HepG2 (cell line): ENCODE results near the gene CD300A. TPM values are rescaled to one million over a fixed set of nuclear protein-coding genes. Genes with fewer than 3 reads are reported as not detected.
A peak's percentile ranks its signal among the peaks of the same experiment; 100 is the strongest.

Experiments
- BRCA1 ChIP-seq: sonication (generic); formaldehyde crosslinking; IDR thresholded peaks from 2 replicates; pipeline ENCODE4 v1.4.0; 2020; ENCODE audit warnings: missing genetic modification reagents
- CAMTA2 ChIP-seq: sonication (generic); formaldehyde crosslinking; IDR thresholded peaks from 2 replicates; pipeline ENCODE4 v1.4.0; 2020; ENCODE audit warnings: mild to moderate bottlenecking, missing genetic modification reagents, borderline replicate concordance
- CHD2 ChIP-seq: IDR thresholded peaks from 2 replicates; pipeline ENCODE4 v1.6.1; 2011; ENCODE audit warnings: low read depth, low read length, improper control_type of control experiment
- CTCF ChIP-seq: sonication (generic); formaldehyde crosslinking; IDR thresholded peaks from 2 replicates; pipeline ENCODE4 v1.5.0; 2020; ENCODE audit warnings: mild to moderate bottlenecking, missing genetic modification reagents, moderate library complexity
- FOXC1 ChIP-seq: sonication (generic); formaldehyde crosslinking; IDR thresholded peaks from 2 replicates; pipeline ENCODE4 v1.8.0; 2022; ENCODE audit warnings: mild to moderate bottlenecking, missing genetic modification reagents, borderline replicate concordance
- FOXO4 ChIP-seq: sonication (generic); formaldehyde crosslinking; conservative IDR thresholded peaks from 2 replicates; pipeline ENCODE4 v1.8.1; 2023; ENCODE audit warnings: missing genetic modification reagents
- HOXA7 ChIP-seq: sonication (generic); formaldehyde crosslinking; IDR thresholded peaks from 2 replicates; pipeline ENCODE4 v1.8.1; 2022; ENCODE audit warnings: mild to moderate bottlenecking, missing genetic modification reagents, moderate library complexity
- KAT7 ChIP-seq: IDR thresholded peaks from 2 replicates; pipeline ENCODE4 v1.6.1; 2018; ENCODE audit warnings: borderline replicate concordance, missing compliant biosample characterization
- KDM5A ChIP-seq: fragments of 200-600 bp; sonication (generic); IDR thresholded peaks from 2 replicates; pipeline ENCODE4 v1.7.0; 2018; ENCODE audit warnings: antibody characterized with exemption, mild to moderate bottlenecking, low read length, borderline replicate concordance
- MTF1 ChIP-seq: sonication (generic); formaldehyde crosslinking; IDR thresholded peaks from 2 replicates; pipeline ENCODE4 v1.5.0; 2020; ENCODE audit warnings: missing genetic modification reagents
- NR2F1 ChIP-seq, 2 experiments: fragments of 450-650 bp in 1 of 2; formaldehyde crosslinking in 1 of 2; IDR thresholded peaks; 2 replicates each; pipeline versions ENCODE4 v1.5.0 to v1.6.1; 2016 to 2020; ENCODE audit warnings: mild to moderate bottlenecking in 1 of 2, missing compliant biosample characterization in 1 of 2, missing genetic modification reagents in 1 of 2, moderate library complexity in 1 of 2
- PCBP1 ChIP-seq: fragments of 200-400 bp; formaldehyde crosslinking; IDR thresholded peaks from 2 replicates; pipeline ENCODE4 v1.6.1; 2017; ENCODE audit warnings: mild to moderate bottlenecking, low read depth, low read length, borderline replicate concordance
- RAD21 ChIP-seq: fragments of 450-650 bp; formaldehyde crosslinking; IDR thresholded peaks from 2 replicates; pipeline ENCODE4 v1.5.0; 2020; ENCODE audit warnings: mild to moderate bottlenecking
- RFX1 ChIP-seq: fragments of 450-650 bp; IDR thresholded peaks from 2 replicates; pipeline ENCODE4 v1.6.1; 2017
- STAG1 ChIP-seq: sonication (generic); formaldehyde crosslinking; IDR thresholded peaks from 2 replicates; pipeline ENCODE4 v1.4.0; 2020; ENCODE audit warnings: missing genetic modification reagents
- U2AF2 ChIP-seq: fragments of 200-400 bp; formaldehyde crosslinking; IDR thresholded peaks from 2 replicates; pipeline ENCODE4 v1.6.1; 2017; ENCODE audit warnings: low read depth, mild to moderate bottlenecking, low read length
- ZBTB34 ChIP-seq: sonication (generic); formaldehyde crosslinking; IDR thresholded peaks from 2 replicates; pipeline ENCODE4 v1.8.0; 2022; ENCODE audit warnings: mild to moderate bottlenecking, missing genetic modification reagents
- ZBTB8A ChIP-seq: sonication (generic); formaldehyde crosslinking; IDR thresholded peaks from 2 replicates; pipeline ENCODE4 v1.4.0; 2020; ENCODE audit warnings: mild to moderate bottlenecking, low read depth, missing genetic modification reagents, borderline replicate concordance
- ZNF30 ChIP-seq: sonication (generic); formaldehyde crosslinking; IDR thresholded peaks from 2 replicates; pipeline ENCODE4 v1.5.0; 2020; ENCODE audit warnings: mild to moderate bottlenecking, missing genetic modification reagents
- ZNF431 ChIP-seq: sonication (generic); formaldehyde crosslinking; IDR thresholded peaks from 2 replicates; pipeline ENCODE4 v1.9.0; 2022; ENCODE audit warnings: missing genetic modification reagents, low read depth, mild to moderate bottlenecking, borderline replicate concordance
- ZNF713 ChIP-seq: sonication (generic); formaldehyde crosslinking; IDR thresholded peaks from 2 replicates; pipeline ENCODE4 v1.4.0; 2020; ENCODE audit warnings: mild to moderate bottlenecking, missing genetic modification reagents
- ZNF75D ChIP-seq: sonication (generic); formaldehyde crosslinking; IDR thresholded peaks from 2 replicates; pipeline ENCODE4 v1.8.1; 2023; ENCODE audit warnings: missing genetic modification reagents, mild to moderate bottlenecking, borderline replicate concordance
- ZNF792 ChIP-seq: IDR thresholded peaks from 2 replicates; pipeline ENCODE4 v1.6.1; 2016
- polyA plus RNA-seq, 8 experiments: library from polyadenylated mRNA; depleted of rRNA in 3 of 8; stranded (reverse) in 7 of 8; unstranded in 1 of 8; fragments of >200 nt; fragmentation: Illumina TruSeq in 4 of 8; extraction: Trizol in 4 of 8; gene quantifications; 2 replicates each; pipeline versions ENCODE4 v1.2.1 to v1.2.3, GENCODE V29; 2011 to 2016; ENCODE audit warnings: low read depth in 4 of 8, missing spikeins in 1 of 8, mixed read lengths in 1 of 8; ENCODE audit not compliant: insufficient read depth in 1 of 8
- total RNA-seq, 5 experiments: library from RNA; depleted of rRNA; stranded (reverse); fragments of >200 nt; fragmentation: Illumina TruSeq; extraction: Trizol; gene quantifications; 2 replicates each; pipeline ENCODE4 v1.2.3, GENCODE V29; 2016; ENCODE audit warnings: low read depth in 1 of 5

Gene CD300A
- total and polyA plus RNA-seq, 2 of the 13 experiments (the other 11 are each of a cell fraction or from before 2014, with no cell fraction given): not detected

GRCh38 chr17:74455025-74455545, 11.3 kb upstream of the CD300A start (continued):
- no peak for TF ChIP-seq ZBTB8A (CRISPR knock-in tag)
- no peak for TF ChIP-seq ZNF792 (CRISPR knock-in tag)
- 0 out of 2 replicates have a peak, but pooled peaks have one; percentile 5 for TF ChIP-seq PCBP1
- no peak for TF ChIP-seq RFX1
- no peak for TF ChIP-seq HOXA7 (CRISPR knock-in tag)
- no peak for TF ChIP-seq BRCA1 (CRISPR knock-in tag)
- TF ChIP-seq FOXO4 (CRISPR knock-in tag): no peak
- TF ChIP-seq ZNF75D (CRISPR knock-in tag): no peak
- TF ChIP-seq CTCF (CRISPR knock-in tag): no peak
- TF ChIP-seq FOXC1 (CRISPR knock-in tag): no peak
- TF ChIP-seq ZNF30 (CRISPR knock-in tag): no peak
- TF ChIP-seq NR2F1 (CRISPR knock-in tag; IDR thresholded peaks at IDR 0.05): no peak
- TF ChIP-seq KDM5A: no peak
- no peak for TF ChIP-seq ZNF431 (CRISPR knock-in tag)
- no peak for TF ChIP-seq CAMTA2 (CRISPR knock-in tag)
- no peak for TF ChIP-seq RAD21
- 0 out of 2 replicates have a peak, but pooled peaks have one; percentile 10 for TF ChIP-seq STAG1 (CRISPR knock-in tag)
- no peak for TF ChIP-seq U2AF2
- TF ChIP-seq ZNF713 (CRISPR knock-in tag): 0 out of 2 replicates have a peak, but pooled peaks have one; percentile 11
- TF ChIP-seq MTF1 (CRISPR knock-in tag): no peak
- no peak for TF ChIP-seq ZBTB34 (CRISPR knock-in tag)
- TF ChIP-seq KAT7 (CRISPR knock-in tag): no peak
- TF ChIP-seq CHD2: no peak
